CD14-positive monocyte (primary cell): ENCODE measurements around the gene METTL25B. TPM values are rescaled to one million over a fixed set of nuclear protein-coding genes. Genes with fewer than 3 reads are reported as not detected.

Experiments
- DNase-seq, 3 donors: peaks; one replicate each; pipeline ENCODE4 v3.0.0-alpha.2; 2011 to 2022
- H2AFZ ChIP-seq: 2 replicates; pipeline ENCODE4 v1.6.0; 2012; ENCODE audit warnings: mild to moderate bottlenecking, low read depth, low read length, inconsistent platforms; ENCODE audit not compliant: insufficient read depth, poor library complexity, severe bottlenecking
- H3K27ac ChIP-seq, 2 donors: 1 replicate in 1 of 2; 2 replicates in 1 of 2; pipeline ENCODE4 v1.5.1; 2012 to 2013; ENCODE audit warnings: low read length in 2 of 2, control low read depth in 1 of 2, inconsistent platforms in 1 of 2, low read depth in 1 of 2, mild to moderate bottlenecking in 1 of 2
- H3K27me3 ChIP-seq, 2 donors: one replicate each; pipeline versions ENCODE4 v1.6.0 to v1.6.1; 2011 to 2013; ENCODE audit warnings: low read length in 2 of 2; ENCODE audit not compliant: control insufficient read depth in 2 of 2, insufficient read depth in 2 of 2
- H3K36me3 ChIP-seq, 2 donors: replicated peaks in 1 of 2; 1 replicate in 1 of 2; 2 replicates in 1 of 2; pipeline versions ENCODE4 v1.5.1 to v1.6.1; 2012 to 2013; ENCODE audit warnings: low read length in 2 of 2, control low read depth in 1 of 2, inconsistent platforms in 1 of 2, mild to moderate bottlenecking in 1 of 2; ENCODE audit not compliant: insufficient read depth in 2 of 2, control insufficient read depth in 1 of 2
- H3K4me1 ChIP-seq, 2 donors: 1 replicate in 1 of 2; 2 replicates in 1 of 2; pipeline versions ENCODE4 v1.5.1 to v1.6.1; 2012 to 2013; ENCODE audit warnings: low read length in 2 of 2, control low read depth in 1 of 2, inconsistent platforms in 1 of 2, mild to moderate bottlenecking in 1 of 2, moderate library complexity in 1 of 2; ENCODE audit not compliant: insufficient read depth in 2 of 2, control insufficient read depth in 1 of 2
- H3K4me2 ChIP-seq: replicated peaks from 2 replicates; pipeline ENCODE3; 2012; ENCODE audit warnings: low read length, moderate library complexity, mild to moderate bottlenecking; ENCODE audit not compliant: poor library complexity, severe bottlenecking; ENCODE audit errors: extremely low read depth
- H3K4me3 ChIP-seq, 3 experiments: fragments of 200-600 bp in 1 of 3; sonication (generic) in 1 of 3; replicated peaks in 1 of 3; 1 replicate in 2 of 3; 2 replicates in 1 of 3; pipeline ENCODE4 v1.5.1; 2011 to 2013; ENCODE audit warnings: low read length in 3 of 3, mild to moderate bottlenecking in 3 of 3, control low read depth in 2 of 3, low read depth in 2 of 3, inconsistent platforms in 1 of 3, moderate library complexity in 1 of 3
- H3K79me2 ChIP-seq: 2 replicates; pipeline ENCODE4 v1.6.0; 2012; ENCODE audit warnings: mild to moderate bottlenecking, control low read depth, inconsistent platforms, low read length, moderate library complexity; ENCODE audit not compliant: insufficient read depth
- H3K9ac ChIP-seq: 2 replicates; pipeline ENCODE4 v1.6.0; 2017; ENCODE audit warnings: low read length, mild to moderate bottlenecking; ENCODE audit not compliant: insufficient read depth, poor library complexity, severe bottlenecking
- H3K9me3 ChIP-seq, 2 donors: replicated peaks in 1 of 2; 1 replicate in 1 of 2; 2 replicates in 1 of 2; pipeline versions ENCODE4 v1.5.1 to v1.6.1; 2012 to 2013; ENCODE audit warnings: low read length in 2 of 2, control low read depth in 1 of 2; ENCODE audit not compliant: control insufficient read depth in 1 of 2, insufficient read depth in 1 of 2
- H4K20me1 ChIP-seq: 2 replicates; pipeline ENCODE4 v1.6.0; 2012; ENCODE audit warnings: mild to moderate bottlenecking, low read length, control low read depth, moderate library complexity; ENCODE audit not compliant: insufficient read depth
- H3K27ac Mint-ChIP-seq, 7 donors: one replicate each; pipeline ENCODE4 v1.8.0; 2020; ENCODE audit warnings: mild to moderate bottlenecking in 7 of 7, mixed read lengths in 7 of 7, moderate library complexity in 6 of 7, inconsistent platforms in 2 of 7
- H3K27me3 Mint-ChIP-seq, 3 donors: one replicate each; pipeline ENCODE4 v1.8.0; 2021 to 2022; ENCODE audit warnings: low read depth in 3 of 3, mild to moderate bottlenecking in 3 of 3, mixed read lengths in 3 of 3, moderate library complexity in 3 of 3, inconsistent platforms in 1 of 3
- H3K36me3 Mint-ChIP-seq, 2 donors: one replicate each; pipeline ENCODE4 v1.8.0; 2020; ENCODE audit warnings: mixed read lengths in 2 of 2, inconsistent platforms in 1 of 2, mild to moderate bottlenecking in 1 of 2
- H3K4me1 Mint-ChIP-seq: one replicate; pipeline ENCODE4 v1.8.0; 2020; ENCODE audit warnings: mild to moderate bottlenecking, mixed read lengths
- H3K4me3 Mint-ChIP-seq, 2 donors: one replicate each; pipeline ENCODE4 v1.8.0; 2020; ENCODE audit warnings: mild to moderate bottlenecking in 2 of 2, mixed read lengths in 2 of 2, moderate library complexity in 1 of 2
- H3K9me3 Mint-ChIP-seq, 7 donors: one replicate each; pipeline ENCODE4 v1.8.0; 2020 to 2022; ENCODE audit warnings: mixed read lengths in 7 of 7, mild to moderate bottlenecking in 6 of 7, moderate library complexity in 6 of 7, inconsistent platforms in 2 of 7
- CTCF ChIP-seq: fragments of 200-600 bp; IDR thresholded peaks from one replicate; pipeline ENCODE4 v1.8.0; 2022; ENCODE audit warnings: antibody characterized with exemption, mild to moderate bottlenecking
- WGBS: methylation state at CpG from one replicate; pipeline ENCODE4 v1.1.5; 2013; ENCODE audit warnings: missing lambda C conversion rate; ENCODE audit not compliant: insufficient coverage; 5-methylcytosine and 5-hydroxymethylcytosine counted together
- intact Hi-C, 2 donors: fragments of 100-400 bp; cut with micrococcal nuclease; formaldehyde crosslinking; loops; one replicate each; pipeline versions ENCODE4 v1.15.0 to v1.15.1; 2023
- polyA plus RNA-seq, 3 donors: library from polyadenylated mRNA; depleted of rRNA in 1 of 3; unstranded in 2 of 3; stranded (reverse) in 1 of 3; fragments of 300-500 nt in 2 of 3; fragments of >200 nt in 1 of 3; fragmentation: Illumina TruSeq in 2 of 3; gene quantifications; 1 replicate in 2 of 3; 2 replicates in 1 of 3; pipeline ENCODE4 v1.2.3, GENCODE V29; 2012 to 2021

The METTL25B gene
- polyA plus RNA-seq, 3 donors: 4.6 to 49.3 (median 4.8) TPM

- H3K79me2 ChIP-seq: peaks cover 30% of the 10 kb centered on the region
- intact Hi-C loops: no loop called here
- no peak overlapping the region for H3K9ac ChIP-seq
- no peak overlapping the region for H2AFZ ChIP-seq
- H3K27ac Mint-ChIP-seq: no peak overlapping the region
- H3K27me3 Mint-ChIP-seq: no peaks in the 10 kb centered on the region
- WGBS: no CpG with 5 or more reads among the region's 6 CpGs
- H3K4me2 ChIP-seq: no peak overlapping the region
- H3K4me1 Mint-ChIP-seq: peaks cover 4% of the 10 kb centered on the region
- H3K4me3 ChIP-seq: no peak overlapping the region
- H3K9me3 ChIP-seq: no peaks in the 10 kb centered on the region
- no peak overlapping the region for H3K4me3 Mint-ChIP-seq
- peaks cover 48% of the 10 kb centered on the region for H4K20me1 ChIP-seq
- H3K4me1 ChIP-seq: no peaks in the 10 kb centered on the region
- no peak for DNase-seq
- peaks cover 0 to 3% (median 0%) of the 10 kb centered on the region in 7 donors for H3K9me3 Mint-ChIP-seq
- peaks cover 57 to 94% of the 10 kb centered on the region in 2 donors for H3K36me3 ChIP-seq
- H3K36me3 Mint-ChIP-seq: peaks cover 74 to 95% of the 10 kb centered on the region in 2 donors
- H3K27ac ChIP-seq: no peak overlapping the region
- no peak for TF ChIP-seq CTCF
- H3K27me3 ChIP-seq: no peaks in the 10 kb centered on the region
Observed at GRCh38 chr1:156785458-156785857, 57.2 kb downstream of the METTL25B start.

Other genes starting within 250 kb of the METTL25B start
- gene MEF2D, start 227.7 kb upstream of the METTL25B start, polyA plus RNA-seq: 10 to 100 TPM in 1 of 3 donors, 1 to 10 TPM in 2; 4.5 to 66.4 (median 8.0) TPM
- under 1 TPM in 2 of 3 donors, not detected in 1; 0.03 to 0.24 TPM for gene IQGAP3, start 155.9 kb upstream of the METTL25B start, polyA plus RNA-seq
- under 1 TPM in 2 of 3 donors, not detected in 1; 0.14 to 0.31 TPM for gene TTC24, start 148.7 kb upstream of the METTL25B start, polyA plus RNA-seq
- 10 to 100 TPM; 23.7 to 81.7 (median 54.9) TPM for gene NAXE, start 136.7 kb upstream of the METTL25B start, polyA plus RNA-seq
- 1 to 10 TPM; 2.6 to 5.3 (median 4.9) TPM for gene GPATCH4, start 127.0 kb upstream of the METTL25B start, polyA plus RNA-seq
- not detected for gene HAPLN2, start 109.1 kb upstream of the METTL25B start, polyA plus RNA-seq
- gene BCAN, start 86.4 kb upstream of the METTL25B start, polyA plus RNA-seq: not detected
- not detected for gene NES, start 51.1 kb upstream of the METTL25B start, polyA plus RNA-seq
- gene CRABP2, start 22.9 kb upstream of the METTL25B start, polyA plus RNA-seq: 1 to 10 TPM in 1 of 3 donors, under 1 TPM in 1, not detected in 1; 0.23 to 1.8 TPM
- 10 to 100 TPM; 17.2 to 23.5 (median 18.1) TPM for gene ISG20L2, start 297 bp downstream of the METTL25B start, polyA plus RNA-seq
- 10 to 100 TPM; 28.7 to 47.0 (median 38.4) TPM for gene MRPL24, start 12.6 kb downstream of the METTL25B start, polyA plus RNA-seq
- 10 to 100 TPM; 23.9 to 92.4 (median 49.9) TPM for gene HDGF, start 23.2 kb downstream of the METTL25B start, polyA plus RNA-seq
- gene PRCC, start 39.1 kb downstream of the METTL25B start, polyA plus RNA-seq: 10 to 100 TPM; 26.7 to 37.1 (median 29.6) TPM
- under 1 TPM in 2 of 3 donors, not detected in 1; 0.17 to 0.20 TPM for gene SH2D2A, start 88.4 kb downstream of the METTL25B start, polyA plus RNA-seq
- gene INSRR, start 130.6 kb downstream of the METTL25B start, polyA plus RNA-seq: not detected
- under 1 TPM in 1 of 3 donors, not detected in 2; 0.03 TPM for gene NTRK1, start 132.4 kb downstream of the METTL25B start, polyA plus RNA-seq
- not detected for gene PEAR1, start 165.2 kb downstream of the METTL25B start, polyA plus RNA-seq
- gene LRRC71, start 192.2 kb downstream of the METTL25B start, polyA plus RNA-seq: not detected